NCI-H2196 (cell line): ENCODE data around the gene CDK16.
"Not testable (repeated sequence)": the region's sequence is repeated elsewhere in the genome, so short reads cannot be mapped to it uniquely, and the experiment has no call there.

ENCODE experiments used
- DNase-seq: peaks from one replicate; lab custom pipeline; 2025; ENCODE audit not compliant: unreplicated experiment; lab: John Stamatoyannopoulos, UW

Gene CDK16

GRCh38 chrX:47247206-47247998, 28.9 kb downstream of the CDK16 start:
- no peak for DNase-seq

- no peak for DNase-seq
These were observed 29.5 kb downstream of the CDK16 start for GRCh38 chrX:47247999-47248320.

- no peak for DNase-seq
These were observed 30.1 kb downstream of the CDK16 start for GRCh38 chrX:47248576-47248975.

DNA sequence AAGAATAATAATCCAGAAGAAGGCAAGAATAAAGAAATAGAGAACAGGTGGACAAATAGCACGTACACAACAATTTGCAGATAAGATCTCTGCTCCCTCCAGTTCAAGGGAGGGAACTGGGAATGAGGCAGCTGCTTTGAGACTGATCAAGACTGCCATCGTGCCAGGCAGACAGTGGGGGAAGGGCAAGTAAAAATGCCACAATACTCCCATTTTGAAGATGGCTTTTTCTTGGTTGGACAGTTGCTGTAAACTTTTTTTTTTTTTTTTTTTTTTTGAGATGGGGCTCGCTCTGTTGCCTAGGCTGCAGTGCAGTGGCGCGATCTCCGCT, 31.5 kb downstream of the CDK16 start:
- no peak for DNase-seq

DNA sequence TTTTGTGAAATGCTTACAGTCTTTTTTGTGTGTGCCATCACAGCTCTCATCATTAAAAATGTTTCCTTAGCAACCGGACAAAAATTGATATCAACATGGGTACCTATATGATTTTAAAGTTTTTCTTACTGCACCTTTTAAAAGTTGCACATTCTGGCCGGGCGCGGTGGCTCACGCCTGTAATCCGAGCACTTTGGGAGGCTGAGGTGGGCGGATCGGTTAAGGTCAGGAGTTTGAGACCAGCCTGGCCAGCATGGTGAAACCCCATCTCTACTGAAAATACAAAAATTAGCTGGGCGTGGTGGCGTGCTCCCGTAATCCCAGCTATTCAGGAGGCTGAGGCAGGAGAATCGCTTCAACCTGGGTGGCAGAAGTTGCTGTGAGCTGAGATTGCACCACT, 39.1 kb downstream of the CDK16 start:
- DNase-seq, result not testable (repeated sequence)

- DNase-seq, result no peak
These were observed 46.1 kb downstream of the CDK16 start for GRCh38 chrX:47264483-47265173.

DNA sequence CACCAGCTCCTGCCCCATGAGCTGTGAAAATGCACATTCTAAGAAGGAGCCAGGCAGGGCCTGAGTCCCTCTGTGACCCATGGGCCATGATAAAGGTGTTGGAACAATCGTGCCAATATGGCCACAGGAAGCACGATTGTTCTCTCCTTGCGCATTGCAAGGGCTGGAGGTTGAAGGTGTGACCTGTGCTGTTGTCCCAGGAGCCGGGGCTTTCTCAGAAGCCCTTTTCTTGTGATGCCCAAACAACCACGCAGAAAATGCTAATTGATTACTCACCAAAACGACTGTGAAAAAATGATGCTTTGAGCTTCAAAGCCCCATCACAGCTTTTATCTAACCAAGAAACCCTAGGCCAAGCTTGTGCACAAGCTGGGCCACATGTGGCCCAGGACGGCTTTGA, 48.2 kb downstream of the CDK16 start:
- no peak for DNase-seq

GRCh38 chrX:47272013-47272408, 53.5 kb downstream of the CDK16 start:
- DNase-seq, result no peak

GRCh38 chrX:47273011-47273730, 54.7 kb downstream of the CDK16 start:
- DNase-seq, result no peak

GRCh38 chrX:47278691-47279090, 60.2 kb downstream of the CDK16 start:
- DNase-seq, result no peak
